Iris pigment epithelial cell (primary cell): Measurements from ENCODE around the gene ZNF138.
"Not testable (repeated sequence)": the region's sequence is repeated elsewhere in the genome, so short reads cannot be mapped to it uniquely, and the experiment has no call there.

Experiments used
- DNase-seq: peaks from one replicate; pipeline ENCODE4 v3.0.0-alpha.2; 2011; ENCODE audit warnings: low read depth

The ZNF138 gene

GRCh38 chr7:64794171-64794844 lies at the start of gene ZNF138:
Gene ZNF138, plus strand, starts transcription at chr7:64794428. Its CDS starts 141 bp downstream, at chr7:64794569.
- peak; percentile 94 for DNase-seq

GRCh38 chr7:64744680-64745079 lies 49.5 kb upstream of the ZNF138 start:
- DNase-seq = peak; percentile 28

GRCh38 chr7:64747802-64748201 lies 46.4 kb upstream of the ZNF138 start:
- DNase-seq = peak; percentile 1

DNA sequence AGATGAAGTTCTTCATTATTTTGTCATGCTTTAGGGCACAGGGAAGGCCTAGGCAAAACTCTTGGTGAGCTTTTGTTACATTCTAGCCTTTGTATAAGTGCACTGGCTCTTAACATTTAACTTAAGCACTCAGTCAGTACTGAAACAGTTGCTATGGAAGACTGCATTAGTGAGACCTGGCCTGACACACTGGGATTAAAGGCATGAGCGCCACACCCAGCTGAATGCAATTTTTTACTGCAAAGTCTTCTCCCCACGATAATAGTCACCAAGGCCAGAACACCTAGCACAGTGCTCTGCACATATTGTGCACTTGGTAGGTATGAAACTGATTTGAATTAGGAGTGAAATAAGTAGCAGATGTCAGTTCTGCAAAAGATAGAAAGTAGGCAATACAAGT lies 41.2 kb upstream of the ZNF138 start:
- no peak for DNase-seq

DNA sequence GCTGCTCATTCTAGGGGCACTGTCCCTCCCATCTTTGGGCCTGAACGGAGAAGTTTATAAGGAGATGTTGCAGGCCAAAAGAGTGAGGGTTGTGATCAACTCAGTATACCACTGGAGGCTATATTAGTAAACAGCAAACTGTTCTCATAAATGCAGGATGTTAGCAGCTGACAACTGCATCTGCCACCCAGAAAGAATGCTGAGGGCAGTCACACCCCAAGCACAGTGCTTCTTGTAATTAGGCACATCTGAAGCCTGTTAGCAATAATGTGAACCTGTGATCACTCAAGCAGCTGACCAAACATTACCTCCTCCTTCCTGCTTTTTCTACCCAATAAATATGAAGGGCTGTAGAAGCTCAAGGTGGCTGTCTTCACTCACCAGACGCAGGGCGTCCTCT lies 38.4 kb upstream of the ZNF138 start:
- no peak for DNase-seq

- no peak for DNase-seq
Measured at GRCh38 chr7:64758151-64758550, 36.1 kb upstream of the ZNF138 start.

DNA sequence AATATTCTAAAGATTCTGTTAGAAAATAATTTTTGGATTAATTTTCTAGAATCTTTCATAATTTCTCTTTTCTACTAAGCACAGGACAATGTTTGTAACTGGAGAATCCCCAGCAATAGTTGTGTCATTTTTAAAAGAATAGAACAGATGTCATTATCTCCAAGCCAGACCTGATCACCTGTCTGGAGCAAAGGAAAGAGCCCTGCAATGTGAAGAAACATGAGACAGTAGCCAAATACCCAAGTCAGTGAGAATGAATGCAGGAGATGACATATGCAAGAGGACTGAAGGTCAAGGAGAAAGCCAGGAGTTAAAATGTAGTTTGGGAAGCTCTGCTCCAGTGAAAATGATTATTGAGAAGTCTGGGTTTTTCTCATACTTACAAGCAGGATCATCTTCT lies 25.4 kb upstream of the ZNF138 start:
- DNase-seq = no peak

- DNase-seq = no peak
Measured at GRCh38 chr7:64774204-64774842, 19.9 kb upstream of the ZNF138 start.

DNA sequence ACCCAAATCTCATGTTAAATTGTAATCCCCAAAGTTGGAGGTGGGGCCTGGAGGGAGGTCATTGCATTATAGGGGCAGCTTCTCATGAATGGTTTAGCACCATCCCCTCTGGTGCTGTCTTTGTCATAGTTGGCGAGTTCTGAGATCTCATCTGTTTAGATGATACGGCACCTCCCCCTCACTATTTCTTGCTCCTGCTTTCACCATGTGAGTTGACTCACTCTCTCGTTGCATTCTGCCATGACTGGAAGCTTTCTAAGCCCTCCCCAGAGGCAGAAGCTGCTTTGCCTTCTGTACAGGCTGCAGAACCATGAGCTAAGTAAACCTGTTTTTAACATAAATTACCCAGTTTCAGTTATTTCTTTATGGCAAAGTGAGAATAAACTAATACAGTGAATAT lies 18.9 kb upstream of the ZNF138 start:
- no peak for DNase-seq

GRCh38 chr7:64784842-64785241 lies 9.4 kb upstream of the ZNF138 start:
- DNase-seq = not testable (repeated sequence)

- DNase-seq = no peak
Measured at GRCh38 chr7:64787295-64787694, 6.9 kb upstream of the ZNF138 start.

DNA sequence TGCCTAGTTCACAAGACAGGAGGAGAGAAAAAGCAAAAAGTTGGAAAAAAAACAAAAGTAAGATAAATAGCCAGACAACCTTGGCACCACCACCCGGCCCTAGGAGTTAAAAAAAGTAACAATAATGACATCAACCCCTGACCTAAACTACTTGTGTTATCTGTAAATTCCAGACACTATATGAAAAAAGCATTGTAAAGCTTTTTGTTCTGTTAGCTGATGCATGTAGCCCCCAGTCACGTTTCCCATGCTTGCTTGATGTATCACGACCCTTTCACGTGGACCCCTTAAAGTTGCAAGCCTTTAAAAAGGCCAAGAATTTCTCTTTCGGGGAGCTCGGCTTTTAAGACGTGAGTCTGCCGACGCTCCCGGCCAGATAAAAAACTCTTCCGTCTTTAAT lies 5.0 kb upstream of the ZNF138 start:
- not testable (repeated sequence) for DNase-seq

DNA sequence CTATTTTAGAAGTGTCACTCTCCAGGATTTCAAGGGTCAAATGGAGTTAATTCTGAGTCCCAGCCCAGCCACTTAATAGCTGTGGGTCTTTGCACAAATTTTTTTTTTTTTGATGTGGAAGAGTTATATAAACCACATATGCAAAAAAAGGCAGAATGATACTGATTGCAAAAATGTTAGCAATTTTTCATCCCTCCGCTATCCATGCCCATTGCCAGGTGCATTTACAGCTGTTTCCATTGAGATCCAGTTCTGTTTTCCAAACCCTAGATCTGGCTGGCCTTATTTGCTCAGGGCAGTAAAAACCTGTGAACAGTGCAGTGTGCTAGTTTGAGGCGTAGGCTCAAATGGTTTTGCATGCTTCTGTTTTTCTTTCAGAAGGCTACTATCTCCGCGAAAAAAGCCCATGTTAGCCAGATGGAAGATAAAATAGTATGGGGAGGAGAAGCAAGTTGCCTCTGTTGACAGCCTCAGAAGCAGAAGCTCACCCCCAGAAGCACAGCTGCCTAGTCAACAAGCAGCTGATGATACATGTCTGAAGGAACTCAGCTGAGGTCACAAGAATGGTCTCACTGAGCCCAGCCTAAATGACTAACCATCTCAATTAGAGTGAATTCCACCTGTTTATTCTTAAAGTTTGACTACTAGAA lies 997 bp upstream of the ZNF138 start:
- DNase-seq = no peak

- no peak for DNase-seq
Measured at GRCh38 chr7:64795176-64795575, 948 bp downstream of the ZNF138 start.

- not testable (repeated sequence) for DNase-seq
Measured at GRCh38 chr7:64799169-64799568, 4.9 kb downstream of the ZNF138 start.

GRCh38 chr7:64802699-64803098 lies 8.5 kb downstream of the ZNF138 start:
- no peak for DNase-seq

DNA sequence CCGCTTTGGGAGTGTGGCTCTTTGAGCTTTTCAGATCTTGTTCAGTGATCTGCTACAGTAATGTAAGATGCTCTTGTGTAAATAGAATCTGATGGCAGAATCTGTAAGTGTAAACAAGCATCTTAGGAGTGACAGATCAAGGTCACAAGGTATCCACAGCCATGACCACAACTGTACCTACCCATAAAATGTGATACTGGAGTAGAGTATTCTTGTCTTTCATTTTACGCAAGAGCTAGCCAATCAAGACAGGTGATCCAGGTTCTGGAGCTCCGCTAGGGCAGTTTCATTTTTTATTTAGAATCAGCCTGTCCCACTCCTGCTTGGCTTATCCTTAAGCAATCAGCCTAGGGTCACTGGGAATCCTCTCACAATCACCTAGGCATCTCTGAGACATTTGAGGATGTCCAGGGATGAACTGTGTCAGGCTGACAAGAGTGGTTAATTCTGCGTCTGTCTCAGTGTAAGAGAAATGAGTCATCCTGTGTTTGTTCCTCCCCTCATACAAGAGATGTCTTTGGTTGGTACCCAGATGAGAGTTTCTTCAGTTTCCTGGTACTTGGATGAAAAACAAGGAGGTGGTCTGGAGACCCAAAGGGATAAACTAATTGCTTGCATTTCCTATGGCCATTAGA lies 13.6 kb downstream of the ZNF138 start:
- peak; percentile 52 for DNase-seq

DNA sequence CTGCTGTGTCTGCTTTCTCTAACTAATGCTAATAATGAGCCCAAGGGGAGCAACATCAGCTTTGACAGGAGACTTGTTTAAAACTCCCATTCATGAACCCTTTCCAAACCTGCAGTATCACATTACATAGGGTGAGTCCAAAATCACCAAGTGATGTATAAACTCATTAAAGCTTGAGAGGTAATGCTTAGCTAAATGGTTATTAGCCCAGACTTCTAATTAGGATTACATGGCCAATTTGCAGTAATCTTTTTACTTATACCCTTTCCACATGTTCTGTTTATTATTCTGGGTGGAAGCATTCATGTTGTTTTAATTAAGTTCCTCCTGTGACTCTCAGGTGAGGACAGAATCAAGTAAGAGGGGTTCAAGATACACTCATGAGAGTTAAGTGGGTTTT lies 17.5 kb downstream of the ZNF138 start:
- no peak for DNase-seq

DNA sequence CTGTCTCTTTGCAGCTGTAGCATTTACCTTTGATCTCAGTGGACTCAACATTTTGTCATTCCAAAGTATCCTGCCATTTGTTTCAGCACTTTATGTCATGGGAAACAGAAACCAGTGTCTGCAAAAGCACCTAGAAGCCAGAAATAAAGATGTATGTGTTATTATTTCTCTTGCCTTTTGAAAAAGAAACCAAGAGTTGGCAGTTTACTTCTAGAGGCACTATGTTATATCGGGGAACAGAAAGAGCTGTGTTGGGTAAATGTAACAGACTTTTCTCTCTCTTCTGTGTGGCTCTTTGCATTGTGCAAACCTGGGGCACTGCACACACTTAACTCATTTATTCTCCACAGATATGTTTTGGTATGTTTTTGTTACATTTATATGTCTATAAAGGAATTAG lies 36.7 kb downstream of the ZNF138 start:
- DNase-seq = no peak

GRCh38 chr7:64832136-64832535 lies 37.9 kb downstream of the ZNF138 start:
- DNase-seq = peak; percentile 2

GRCh38 chr7:64834989-64835388 lies 40.8 kb downstream of the ZNF138 start:
- no peak for DNase-seq

DNA sequence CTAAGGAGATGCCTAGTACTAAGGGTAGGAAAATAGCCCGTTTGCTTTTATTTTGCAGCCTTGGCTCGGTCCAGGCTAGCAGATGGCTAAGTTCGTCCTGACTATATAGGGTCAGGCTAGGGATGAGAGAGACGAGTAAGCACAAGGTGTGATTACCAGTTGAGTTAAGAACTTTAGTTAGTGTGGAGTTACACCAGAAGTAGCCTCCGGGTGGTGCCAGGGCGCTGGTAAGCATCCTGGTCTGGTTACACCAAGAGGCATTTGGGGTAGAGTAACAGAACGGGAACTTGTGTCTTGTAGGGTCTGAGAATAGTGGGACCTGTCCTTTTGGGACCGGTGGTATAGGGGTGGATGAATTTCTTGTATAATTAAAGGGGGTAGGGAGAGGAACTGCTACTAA lies 41.6 kb downstream of the ZNF138 start:
- DNase-seq = peak; percentile 3

- not testable (repeated sequence) for DNase-seq
Measured at GRCh38 chr7:64838051-64838450, 43.8 kb downstream of the ZNF138 start.
